ENCODE measurements around the gene NISCH. TPM values are rescaled to one million over a fixed set of nuclear protein-coding genes. Genes with fewer than 3 reads are reported as not detected.

The NISCH gene
- total and polyA plus RNA-seq, 2 donors (not counting 3 experiments of a cell fraction or from before 2014, with no cell fraction given) = 156 to 178 TPM

DNA sequence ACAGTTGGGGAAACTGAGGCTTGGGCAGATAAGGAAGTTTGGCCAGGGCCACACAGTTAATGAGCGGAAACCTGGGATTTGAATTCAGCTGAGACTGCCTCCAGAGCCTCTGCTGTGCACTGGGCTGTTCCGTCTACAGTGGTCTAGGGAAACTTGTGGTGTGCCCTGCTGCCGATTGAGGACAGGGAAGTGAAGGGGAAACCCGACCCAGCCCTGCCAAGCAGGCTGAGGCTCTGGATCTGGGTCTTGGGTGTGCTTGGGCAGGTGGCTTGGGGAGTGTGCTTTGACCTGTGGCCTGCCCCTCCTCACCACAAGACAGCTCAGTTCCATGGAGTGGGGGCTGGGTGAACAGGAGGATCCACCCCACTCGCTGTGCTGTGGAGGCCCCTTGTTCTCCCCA lies 17.6 kb downstream of the NISCH start:
- peaks cover 7% of the 10 kb centered on the region for H3K79me2 ChIP-seq (ENCODE audit: control insufficient read depth, insufficient read depth, low read length)
- peaks cover 22 to 43% of the 10 kb centered on the region in 2 experiments for H3K36me3 ChIP-seq (ENCODE audit: control insufficient read depth in 2 of 2, extremely low read depth in 1 of 2, insufficient read depth in 2 of 2, low read length in 2 of 2)
- DNase-seq (ENCODE audit: low read depth, low spot score) (no peak), FAIRE-seq (no peak)
- intact Hi-C loops (cut with micrococcal nuclease) (loop anchor here (10.0 kb wide), 1 partner anchor 212 kb away; the partner anchor contains the start of genes GNL3 and PBRM1), dilution Hi-C loops (cut with MboI; ENCODE audit: extremely low pct_ligation_motif_present, low sequenced_read_pairs) (no loop called here)
- BruUV-seq (replicated peaks) = no TSS peak
- H3K4me3 ChIP-seq (replicated peaks in 1 of 3; ENCODE audit: insufficient read depth in 1 of 3, low read depth in 1 of 3, low read length in 3 of 3) = no peak overlapping the region
- H3K27ac ChIP-seq (ENCODE audit: insufficient read depth, low read depth, low read length) = no peak overlapping the region
- H3K9ac ChIP-seq (replicated peaks; ENCODE audit: extremely low read depth, insufficient read depth, low read length) = no peak overlapping the region
- no peaks in the 10 kb centered on the region for H3K27me3 ChIP-seq (ENCODE audit: control insufficient read depth in 2 of 2, insufficient read depth in 2 of 2, low read length in 2 of 2)
- H3K4me1 ChIP-seq (ENCODE audit: control insufficient read depth, extremely low read depth, insufficient read depth, low read length) = no peaks in the 10 kb centered on the region
- H3K9me1 ChIP-seq (replicated peaks; ENCODE audit: control insufficient read depth, extremely low read depth, insufficient read depth, low read length) = no peaks in the 10 kb centered on the region
- TF ChIP-seq, protein P1, sequence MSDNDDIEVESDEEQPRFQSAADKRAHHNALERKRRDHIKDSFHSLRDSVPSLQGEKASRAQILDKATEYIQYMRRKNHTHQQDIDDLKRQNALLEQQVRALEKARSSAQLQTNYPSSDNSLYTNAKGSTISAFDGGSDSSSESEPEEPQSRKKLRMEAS (IDR thresholded peaks at IDR 0.05; ENCODE audit: insufficient read depth, insufficient read length) = no peak
- TF ChIP-seq GATA2 (IDR thresholded peaks at IDR 0.05; ENCODE audit: insufficient read depth, insufficient read length, low read depth, low read length) (no peak), JUN (IDR thresholded peaks at IDR 0.05; ENCODE audit: borderline replicate concordance, insufficient read depth, insufficient read length, low read depth) (no peak), MYC (IDR thresholded peaks at IDR 0.05; ENCODE audit: low read depth, low read length) (no peak), POLR2A (IDR thresholded peaks at IDR 0.05; ENCODE audit: low read depth, low read length) (no peak), POLR2AphosphoS5 (IDR thresholded peaks at IDR 0.05; ENCODE audit: insufficient read depth, low read depth, low read length) (no peak), EZH2 (IDR thresholded peaks at IDR 0.05; ENCODE audit: borderline replicate concordance, low read depth, low read length, severe bottlenecking) (no peak), FOS (IDR thresholded peaks at IDR 0.05; ENCODE audit: borderline replicate concordance, insufficient read depth, low read length) (no peak)
- TF ChIP-seq, protein P2, sequence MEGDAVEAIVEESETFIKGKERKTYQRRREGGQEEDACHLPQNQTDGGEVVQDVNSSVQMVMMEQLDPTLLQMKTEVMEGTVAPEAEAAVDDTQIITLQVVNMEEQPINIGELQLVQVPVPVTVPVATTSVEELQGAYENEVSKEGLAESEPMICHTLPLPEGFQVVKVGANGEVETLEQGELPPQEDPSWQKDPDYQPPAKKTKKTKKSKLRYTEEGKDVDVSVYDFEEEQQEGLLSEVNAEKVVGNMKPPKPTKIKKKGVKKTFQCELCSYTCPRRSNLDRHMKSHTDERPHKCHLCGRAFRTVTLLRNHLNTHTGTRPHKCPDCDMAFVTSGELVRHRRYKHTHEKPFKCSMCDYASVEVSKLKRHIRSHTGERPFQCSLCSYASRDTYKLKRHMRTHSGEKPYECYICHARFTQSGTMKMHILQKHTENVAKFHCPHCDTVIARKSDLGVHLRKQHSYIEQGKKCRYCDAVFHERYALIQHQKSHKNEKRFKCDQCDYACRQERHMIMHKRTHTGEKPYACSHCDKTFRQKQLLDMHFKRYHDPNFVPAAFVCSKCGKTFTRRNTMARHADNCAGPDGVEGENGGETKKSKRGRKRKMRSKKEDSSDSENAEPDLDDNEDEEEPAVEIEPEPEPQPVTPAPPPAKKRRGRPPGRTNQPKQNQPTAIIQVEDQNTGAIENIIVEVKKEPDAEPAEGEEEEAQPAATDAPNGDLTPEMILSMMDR (IDR thresholded peaks at IDR 0.05; ENCODE audit: extremely low read depth in 1 of 2, insufficient read depth in 1 of 2, low read depth in 1 of 2, low read length in 2 of 2) = no peak
- CTCF ChIA-PET = interaction anchor here (1.4 to 5.2 kb wide), 3 partner anchors 18 to 60 kb away, joined by 3 to 29 read pairs (median 14); partner anchors contain the start of gene STAB1
- POLR2A ChIA-PET = no interaction called here
- H3K4me2 ChIP-seq (ENCODE audit: insufficient read depth, low read length) = no peak overlapping the region
- no peaks in the 10 kb centered on the region for H3K9me3 ChIP-seq (replicated peaks; ENCODE audit: control insufficient read depth, insufficient read depth, low read length)
- H2AFZ ChIP-seq (ENCODE audit: low read depth, low read length) = no peak overlapping the region
- H4K20me1 ChIP-seq (replicated peaks; ENCODE audit: control insufficient read depth, extremely low read depth, insufficient read depth, low read length) = no peaks in the 10 kb centered on the region

All from endothelial cell of umbilical vein (primary cell).